Cardiac fibroblast (primary cell): ENCODE measurements around the gene CLPSL1.

Experiments used
- DNase-seq, 2 donors: peaks; one replicate each; pipeline versions ENCODE4 v3.0.0 to v3.0.0-alpha.2; 2010; ENCODE audit warnings: low read depth in 2 of 2
- H3K4me3 ChIP-seq, 2 donors: replicated peaks in 1 of 2; 1 replicate in 1 of 2; 2 replicates in 1 of 2; pipeline ENCODE4 v1.5.1; 2011; ENCODE audit warnings: low read depth in 2 of 2, low read length in 2 of 2, mild to moderate bottlenecking in 2 of 2, moderate library complexity in 1 of 2
- CTCF ChIP-seq: IDR thresholded peaks from one replicate; pipeline ENCODE4 v1.5.1; 2011; ENCODE audit warnings: low read depth, mild to moderate bottlenecking, low read length, inconsistent platforms

Gene CLPSL1

GRCh38 chr6:35747877-35748276 is 32.9 kb upstream of the CLPSL1 start:
- DNase-seq, result no peak
- no peak overlapping the region for H3K4me3 ChIP-seq
- no peak for TF ChIP-seq CTCF

- no peak overlapping the region for H3K4me3 ChIP-seq
- DNase-seq, result no peak
- TF ChIP-seq CTCF, result no peak
Measured at GRCh38 chr6:35750557-35750956, 30.3 kb upstream of the CLPSL1 start.

GRCh38 chr6:35751594-35751993 is 29.2 kb upstream of the CLPSL1 start:
- H3K4me3 ChIP-seq, result no peak overlapping the region
- no peak for DNase-seq
- no peak for TF ChIP-seq CTCF

GRCh38 chr6:35752330-35752729 is 28.5 kb upstream of the CLPSL1 start:
- DNase-seq, result no peak
- no peak overlapping the region for H3K4me3 ChIP-seq
- TF ChIP-seq CTCF, result no peak

- H3K4me3 ChIP-seq, result no peak overlapping the region
- DNase-seq, result no peak
- TF ChIP-seq CTCF, result no peak
Measured at GRCh38 chr6:35754452-35755277, 26.2 kb upstream of the CLPSL1 start.

- DNase-seq, result no peak
- no peak for TF ChIP-seq CTCF
- H3K4me3 ChIP-seq, result no peak overlapping the region
Measured at GRCh38 chr6:35755278-35755924, 25.4 kb upstream of the CLPSL1 start.
